Glutamatergic neuron (in vitro differentiated cells): ENCODE measurements around the gene ZGPAT. TPM values are rescaled to one million over a fixed set of nuclear protein-coding genes. Genes with fewer than 3 reads are reported as not detected.

ENCODE experiments used
- DNase-seq: peaks from one replicate; pipeline ENCODE4 v3.0.0; 2022
- H3K27ac Mint-ChIP-seq: one replicate; pipeline ENCODE4 v1.8.0; 2020; ENCODE audit warnings: mild to moderate bottlenecking, mixed read lengths, inconsistent platforms; ENCODE audit not compliant: unreplicated experiment
- H3K27me3 Mint-ChIP-seq: one replicate; pipeline ENCODE4 v1.8.0; 2020; ENCODE audit warnings: mild to moderate bottlenecking, moderate library complexity, mixed read lengths, inconsistent platforms; ENCODE audit not compliant: unreplicated experiment
- H3K36me3 Mint-ChIP-seq: one replicate; pipeline ENCODE4 v1.8.0; 2020; ENCODE audit warnings: mild to moderate bottlenecking, mixed read lengths, inconsistent platforms; ENCODE audit not compliant: unreplicated experiment
- H3K4me1 Mint-ChIP-seq: one replicate; pipeline ENCODE4 v1.8.0; 2020; ENCODE audit warnings: mild to moderate bottlenecking, low read depth, mixed read lengths, inconsistent platforms; ENCODE audit not compliant: unreplicated experiment
- H3K4me3 Mint-ChIP-seq: one replicate; pipeline ENCODE4 v1.8.0; 2020; ENCODE audit warnings: mild to moderate bottlenecking, mixed read lengths, inconsistent platforms; ENCODE audit not compliant: unreplicated experiment
- H3K9me3 Mint-ChIP-seq: one replicate; pipeline ENCODE4 v1.8.0; 2020; ENCODE audit warnings: mild to moderate bottlenecking, moderate library complexity, mixed read lengths, inconsistent platforms; ENCODE audit not compliant: unreplicated experiment
- CTCF ChIP-seq: fragments of 200-600 bp; sonication (generic); IDR thresholded peaks from one replicate; pipeline ENCODE4 v1.5.0; 2021; ENCODE audit not compliant: partially characterized antibody, unreplicated experiment
- total RNA-seq: library from RNA; stranded (reverse); fragmentation: NEBNext Ultra II Directional; extraction: Animal tissue kit (Norgen Biotek cat#: 25700); gene quantifications from one replicate; pipeline ENCODE4 v1.2.1, GENCODE V29; 2021; ENCODE audit not compliant: unreplicated experiment

Gene ZGPAT
- total RNA-seq, 1 donor from 2014 or later = 41.5 TPM

- Mint-ChIP-seq H3K4me3 (no peak overlapping the region), H3K36me3 (peaks cover 23% of the 10 kb centered on the region), H3K4me1 (peaks cover 14% of the 10 kb centered on the region), H3K9me3 (peaks cover 21% of the 10 kb centered on the region), H3K27ac (no peak overlapping the region), H3K27me3 (peaks cover 7% of the 10 kb centered on the region)
- no peak for TF ChIP-seq CTCF
- no peak for DNase-seq
Measured at GRCh38 chr20:63759377-63759901, 51.6 kb downstream of the ZGPAT start.

GRCh38 chr20:63765082-63765873 is 57.4 kb downstream of the ZGPAT start:
- H3K27me3 Mint-ChIP-seq = peaks cover 27% of the 10 kb centered on the region
- no peak for DNase-seq
- peak overlapping the region; percentile 77 for H3K27ac Mint-ChIP-seq
- no peak for TF ChIP-seq CTCF
- H3K9me3 Mint-ChIP-seq = peaks cover 29% of the 10 kb centered on the region
- peak overlapping the region; percentile 59 for H3K4me3 Mint-ChIP-seq
- H3K4me1 Mint-ChIP-seq = peaks cover 29% of the 10 kb centered on the region
- peaks cover 23% of the 10 kb centered on the region for H3K36me3 Mint-ChIP-seq

- Mint-ChIP-seq H3K9me3 (peaks cover 29% of the 10 kb centered on the region), H3K4me1 (peaks cover 30% of the 10 kb centered on the region), H3K36me3 (peaks cover 22% of the 10 kb centered on the region), H3K4me3 (peak overlapping the region; percentile 59), H3K27ac (peak overlapping the region; percentile 77), H3K27me3 (peaks cover 27% of the 10 kb centered on the region)
- DNase-seq = no peak
- TF ChIP-seq CTCF = no peak
Measured at GRCh38 chr20:63765902-63766301, 58.1 kb downstream of the ZGPAT start.

GRCh38 chr20:63766695-63767426 is 59.0 kb downstream of the ZGPAT start:
- peaks cover 22% of the 10 kb centered on the region for H3K36me3 Mint-ChIP-seq
- peaks cover 25% of the 10 kb centered on the region for H3K9me3 Mint-ChIP-seq
- peak overlapping the region; percentile 80 for H3K27ac Mint-ChIP-seq
- H3K27me3 Mint-ChIP-seq = peaks cover 27% of the 10 kb centered on the region
- H3K4me3 Mint-ChIP-seq = peak overlapping the region; percentile 49
- DNase-seq = peak; percentile 59
- TF ChIP-seq CTCF = no peak
- H3K4me1 Mint-ChIP-seq = peaks cover 30% of the 10 kb centered on the region
